Pancreas (tissue), 10 donors: ENCODE data around the gene ACMSD. TPM values are rescaled to one million over a fixed set of nuclear protein-coding genes. Genes with fewer than 3 reads are reported as not detected.
A peak's percentile ranks its signal among the peaks of the same experiment; 100 is the strongest.

Source experiments
- ATAC-seq, 4 donors: fragments of 200-7000 bp; cut with Tn5 transposase; one replicate each; pipeline versions ENCODE4 v1.8.0 to v1.9.1; 2020; ENCODE audit warnings: mild to moderate bottlenecking in 4 of 4, moderate library complexity in 4 of 4
- DNase-seq, 6 donors: peaks; one replicate each; pipeline ENCODE4 v3.0.0-alpha.2; 2020
- FAIRE-seq: peaks from 2 replicates; lab custom pipeline; 2012; peaks lifted over from hg19 to GRCh38; lab: Jason Lieb, UNC
- H3K27ac ChIP-seq, 4 donors: fragments of 200-600 bp; sonication (generic); 1 replicate in 3 of 4; 2 replicates in 1 of 4; pipeline versions ENCODE4 v1.5.0 to v1.8.0; 2020
- H3K27me3 ChIP-seq, 4 donors: fragments of 200-600 bp; one replicate each; pipeline ENCODE4 v1.8.0; 2021
- H3K36me3 ChIP-seq, 3 donors: fragments of 200-600 bp; sonication (generic) in 1 of 3; one replicate each; pipeline versions ENCODE4 v1.5.0 to v1.8.0; 2020 to 2021
- H3K4me1 ChIP-seq, 3 donors: fragments of 200-600 bp; one replicate each; pipeline ENCODE4 v1.8.0; 2021
- H3K4me3 ChIP-seq, 4 donors: fragments of 200-600 bp; sonication (generic) in 2 of 4; one replicate each; pipeline versions ENCODE4 v1.5.0 to v1.8.0; 2020 to 2021
- H3K9me3 ChIP-seq, 4 donors: fragments of 200-600 bp; one replicate each; pipeline ENCODE4 v1.8.0; 2021
- WGBS, 2 donors: extraction: QIAGEN DNeasy Blood & Tissue Kit; methylation state at CpG; one replicate each; pipeline ENCODE4 v1.1.7; 2013; 5-methylcytosine and 5-hydroxymethylcytosine counted together
- intact Hi-C, 3 donors: fragments of 100-400 bp; cut with DNase I; formaldehyde crosslinking; loops; one replicate each; pipeline versions ENCODE4 v1.11.1 to v1.14.2; 2022
- polyA plus RNA-seq, 2 donors: library from polyadenylated mRNA; stranded (reverse); fragments of 200-250 nt; gene quantifications; one replicate each; pipeline ENCODE4 v1.2.3, GENCODE V29; 2013
- total RNA-seq, 6 donors: library from RNA; stranded (reverse); fragmentation: NEBNext Ultra II Directional in 4 of 6; extraction: Animal tissue kit (Norgen Biotek cat#: 25700) in 4 of 6; gene quantifications; one replicate each; pipeline versions ENCODE4 v1.2.1 to v1.2.4, GENCODE V29; 2021 to 2023
- TF ChIP-seq, protein P1 (sequence below), 4 donors: fragments of 200-600 bp; sonication (generic) in 3 of 4; IDR thresholded peaks; one replicate each; pipeline versions ENCODE4 v1.5.0 to v1.8.0; 2021; ENCODE audit warnings: antibody characterized with exemption in 4 of 4
- donor health status: healthy with polysubstance abuse.
- donor health status: DM: no; HTN: no; CAD: no; lungs with moderate emphysema.
- donor health status: DM: no; HTN: no; CAD: no.
- donor health status: control.
- donor health status: control.
- donor health status: Bipolar disorder and iron deficiency.
- donor health status: DM: yes; HTN: yes; CAD: no.
- donor health status: DM: no; HTN: no; CAD: no.
- donor health status: DM: no; HTN: no; CAD: no.
- donor health status: DM: yes; HTN: yes; CAD: no.

ACMSD gene
- total RNA-seq (under 1 TPM in 3 of 6 donors, not detected in 3; 0.12 to 0.24 (median 0.19) TPM), polyA plus RNA-seq (1 to 10 TPM in 1 of 2 donors, under 1 TPM in 1; 0.61 to 3.4 TPM)

DNA sequence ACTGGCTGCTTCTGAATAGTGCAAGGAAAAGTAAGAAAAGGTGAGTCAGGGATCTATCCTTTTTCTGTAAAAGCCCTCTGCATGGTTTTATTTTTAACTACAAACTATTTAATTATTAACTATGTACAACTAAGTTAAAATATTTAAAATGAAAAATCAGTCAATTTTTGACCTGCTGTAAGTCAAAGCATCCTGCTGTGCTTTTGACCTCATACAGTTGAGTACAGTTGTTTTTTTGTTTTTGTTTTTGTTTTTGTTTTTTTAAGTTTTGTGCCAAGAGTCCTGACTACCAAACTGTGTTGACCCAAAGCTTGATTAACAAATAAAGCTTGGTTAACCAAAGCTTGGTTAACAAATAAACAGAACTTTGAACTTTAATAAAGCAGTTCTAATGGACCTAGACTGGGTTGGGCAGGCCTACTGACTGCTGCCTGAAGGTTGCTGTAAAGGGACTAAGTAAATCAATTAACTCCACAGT is at the start of gene ACMSD:
TSS of gene ACMSD (plus strand) at position 474 of the 478 bp plus-strand sequence. CDS start 67 bp downstream, outside the sequence.
- FAIRE-seq (no peak), ATAC-seq (peak in 2 of 4 donors; percentile 36 to 62), DNase-seq (no peak)
- Histone ChIP-seq H3K27me3 (no peaks in the 10 kb centered on the region), H3K36me3 (no peaks in the 10 kb centered on the region), H3K4me3 (no peak within 1 kb of the TSS), H3K9me3 (no peaks in the 10 kb centered on the region), H3K4me1 (no peaks in the 10 kb centered on the region), H3K27ac (peak within 1 kb of the TSS in 1 of 4 donors; percentile 35)
- TF ChIP-seq, protein P1, sequence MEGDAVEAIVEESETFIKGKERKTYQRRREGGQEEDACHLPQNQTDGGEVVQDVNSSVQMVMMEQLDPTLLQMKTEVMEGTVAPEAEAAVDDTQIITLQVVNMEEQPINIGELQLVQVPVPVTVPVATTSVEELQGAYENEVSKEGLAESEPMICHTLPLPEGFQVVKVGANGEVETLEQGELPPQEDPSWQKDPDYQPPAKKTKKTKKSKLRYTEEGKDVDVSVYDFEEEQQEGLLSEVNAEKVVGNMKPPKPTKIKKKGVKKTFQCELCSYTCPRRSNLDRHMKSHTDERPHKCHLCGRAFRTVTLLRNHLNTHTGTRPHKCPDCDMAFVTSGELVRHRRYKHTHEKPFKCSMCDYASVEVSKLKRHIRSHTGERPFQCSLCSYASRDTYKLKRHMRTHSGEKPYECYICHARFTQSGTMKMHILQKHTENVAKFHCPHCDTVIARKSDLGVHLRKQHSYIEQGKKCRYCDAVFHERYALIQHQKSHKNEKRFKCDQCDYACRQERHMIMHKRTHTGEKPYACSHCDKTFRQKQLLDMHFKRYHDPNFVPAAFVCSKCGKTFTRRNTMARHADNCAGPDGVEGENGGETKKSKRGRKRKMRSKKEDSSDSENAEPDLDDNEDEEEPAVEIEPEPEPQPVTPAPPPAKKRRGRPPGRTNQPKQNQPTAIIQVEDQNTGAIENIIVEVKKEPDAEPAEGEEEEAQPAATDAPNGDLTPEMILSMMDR (IDR thresholded peaks at IDR 0.05), result no peak
- intact Hi-C loops, result no loop called here

DNA sequence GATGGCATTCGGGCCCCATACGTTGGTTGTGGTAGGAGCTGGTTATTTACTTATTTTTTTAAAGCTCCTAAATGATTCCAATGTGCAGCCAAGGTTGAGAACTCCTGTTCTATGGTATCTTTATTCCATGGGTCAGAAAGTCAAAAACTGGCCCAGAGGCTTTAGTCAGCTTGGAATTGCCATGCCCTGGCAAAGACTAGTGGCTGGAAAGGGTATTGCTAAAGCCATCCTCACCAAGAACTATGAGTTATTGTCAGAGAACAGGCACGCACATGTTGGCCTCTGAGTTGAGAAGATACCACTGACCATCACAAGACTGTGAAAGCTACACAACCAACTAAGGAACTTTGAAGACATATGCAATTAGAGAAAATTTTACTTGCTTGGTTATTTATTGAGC is 47.9 kb upstream of the ACMSD start:
- DNase-seq (no peak), ATAC-seq (no peak), FAIRE-seq (no peak)
- Histone ChIP-seq H3K4me1 (no peaks in the 10 kb centered on the region), H3K9me3 (no peaks in the 10 kb centered on the region), H3K4me3 (no peak overlapping the region), H3K27me3 (no peaks in the 10 kb centered on the region), H3K36me3 (no peaks in the 10 kb centered on the region), H3K27ac (no peak overlapping the region)
- 91 to 94% methylated on average over 3 of the region's 3 CpGs for WGBS, 2 donors
- intact Hi-C loops, result no loop called here
- TF ChIP-seq, protein P1 (IDR thresholded peaks at IDR 0.05), result no peak

DNA sequence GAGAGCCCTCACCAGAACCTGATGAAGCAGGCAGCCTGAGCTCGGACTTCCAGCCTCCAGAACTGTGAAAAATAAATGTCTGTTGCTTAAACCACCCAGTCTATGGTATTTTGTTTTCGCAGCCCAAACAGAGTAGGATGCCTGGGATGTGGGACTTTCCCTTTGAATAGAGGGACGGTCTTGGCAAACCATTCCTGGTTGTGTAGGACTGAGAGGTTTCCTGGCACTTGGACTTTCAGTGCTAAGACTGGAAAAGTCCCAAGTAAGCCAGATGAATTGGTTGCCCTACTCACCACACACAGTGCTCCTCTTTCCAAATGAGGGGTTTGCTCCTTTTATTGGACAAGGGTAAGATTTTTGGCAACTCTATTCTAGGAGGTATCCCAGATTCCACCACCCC is 46.8 kb upstream of the ACMSD start:
- 83 to 88% methylated on average over 3 of the region's 3 CpGs for WGBS, 2 donors
- H3K27me3 ChIP-seq, result no peaks in the 10 kb centered on the region
- TF ChIP-seq, protein P1 (IDR thresholded peaks at IDR 0.05), result no peak
- no peaks in the 10 kb centered on the region for H3K9me3 ChIP-seq
- intact Hi-C loops, result no loop called here
- H3K4me1 ChIP-seq, result no peaks in the 10 kb centered on the region
- H3K4me3 ChIP-seq, result no peak overlapping the region
- no peak for ATAC-seq
- no peak for FAIRE-seq
- DNase-seq, result no peak
- no peak overlapping the region for H3K27ac ChIP-seq
- no peaks in the 10 kb centered on the region for H3K36me3 ChIP-seq

GRCh38 chr2:134792186-134792585 is 46.2 kb upstream of the ACMSD start:
- H3K27ac ChIP-seq, result no peak overlapping the region
- intact Hi-C loops, result no loop called here
- WGBS, 2 donors, result 58 to 75% methylated on average over 4 of the region's 4 CpGs
- FAIRE-seq (no peak), DNase-seq (no peak), ATAC-seq (peak in 2 of 4 donors; percentile 71 to 74)
- H3K36me3 ChIP-seq, result no peaks in the 10 kb centered on the region
- no peak overlapping the region for H3K4me3 ChIP-seq
- TF ChIP-seq, protein P1 (IDR thresholded peaks at IDR 0.05), result no peak
- no peaks in the 10 kb centered on the region for H3K27me3 ChIP-seq
- H3K4me1 ChIP-seq, result no peaks in the 10 kb centered on the region
- no peaks in the 10 kb centered on the region for H3K9me3 ChIP-seq

GRCh38 chr2:134795765-134796164 is 42.7 kb upstream of the ACMSD start:
- Histone ChIP-seq H3K9me3 (no peaks in the 10 kb centered on the region), H3K4me3 (no peak overlapping the region), H3K4me1 (no peaks in the 10 kb centered on the region), H3K27me3 (no peaks in the 10 kb centered on the region), H3K27ac (no peak overlapping the region), H3K36me3 (no peaks in the 10 kb centered on the region)
- TF ChIP-seq, protein P1 (IDR thresholded peaks at IDR 0.05), result no peak
- DNase-seq, result no peak
- no peak for FAIRE-seq
- ATAC-seq, result no peak
- 75 to 78% methylated on average over 4 of the region's 4 CpGs for WGBS, 2 donors
- intact Hi-C loops, result no loop called here
